NCI-H2107 treated with DMSO at 0.1 percent for 48 hours (cell line): Measurements from ENCODE around the gene SMLR1.
"Not testable (repeated sequence)": the region's sequence is repeated elsewhere in the genome, so short reads cannot be mapped to it uniquely, and the experiment has no call there.

Experiments
- DNase-seq: peaks from one replicate; lab custom pipeline; 2025; ENCODE audit not compliant: unreplicated experiment; lab: John Stamatoyannopoulos, UW

The SMLR1 gene

GRCh38 chr6:130827247-130828149 is at the start of gene SMLR1:
Gene SMLR1, plus strand, starts transcription at chr6:130827406. Its CDS starts 8 bp downstream, at chr6:130827414.
- no peak for DNase-seq

- DNase-seq = no peak
These were observed 48.1 kb upstream of the SMLR1 start for GRCh38 chr6:130778946-130779657.

- DNase-seq = no peak
These were observed 47.6 kb upstream of the SMLR1 start for GRCh38 chr6:130779658-130780033.

GRCh38 chr6:130780122-130780521 is 47.1 kb upstream of the SMLR1 start:
- DNase-seq = no peak

- DNase-seq = no peak
These were observed 45.6 kb upstream of the SMLR1 start for GRCh38 chr6:130781557-130781956.

GRCh38 chr6:130783416-130784107 is 43.6 kb upstream of the SMLR1 start:
- DNase-seq = no peak

- no peak for DNase-seq
These were observed 39.3 kb upstream of the SMLR1 start for GRCh38 chr6:130787726-130788500.

GRCh38 chr6:130788954-130789353 is 38.3 kb upstream of the SMLR1 start:
- DNase-seq = no peak

GRCh38 chr6:130794010-130794697 is 33.1 kb upstream of the SMLR1 start:
- DNase-seq = no peak

- no peak for DNase-seq
These were observed 32.5 kb upstream of the SMLR1 start for GRCh38 chr6:130794738-130795137.

- no peak for DNase-seq
These were observed 30.8 kb upstream of the SMLR1 start for GRCh38 chr6:130796313-130796905.

- DNase-seq = no peak
These were observed 30.1 kb upstream of the SMLR1 start for GRCh38 chr6:130797061-130797460.

GRCh38 chr6:130801368-130801767 is 25.8 kb upstream of the SMLR1 start:
- not testable (repeated sequence) for DNase-seq

- DNase-seq = no peak
These were observed 16.7 kb upstream of the SMLR1 start for GRCh38 chr6:130810307-130811030.

GRCh38 chr6:130811932-130812331 is 15.3 kb upstream of the SMLR1 start:
- no peak for DNase-seq

- DNase-seq = no peak
These were observed 12.7 kb upstream of the SMLR1 start for GRCh38 chr6:130814506-130814905.

GRCh38 chr6:130815200-130816071 is 11.8 kb upstream of the SMLR1 start:
- no peak for DNase-seq

- DNase-seq = no peak
These were observed 4.5 kb upstream of the SMLR1 start for GRCh38 chr6:130822736-130823135.
